Lower lobe of right lung (tissue), 2 donors: Measurements from ENCODE around the gene PNPLA1. TPM values are rescaled to one million over a fixed set of nuclear protein-coding genes. Genes with fewer than 3 reads are reported as not detected.

ENCODE experiments used
- ATAC-seq, 2 donors: fragments of 200-7000 bp; cut with Tn5 transposase; one replicate each; pipeline ENCODE4 v1.9.1; 2020 to 2022; ENCODE audit warnings: mild to moderate bottlenecking in 2 of 2, moderate library complexity in 2 of 2
- DNase-seq: peaks from one replicate; pipeline ENCODE4 v3.0.0-alpha.2; 2020
- H3K27ac ChIP-seq: fragments of 200-600 bp; one replicate; pipeline ENCODE4 v1.8.0; 2022
- H3K27me3 ChIP-seq: fragments of 200-600 bp; one replicate; pipeline ENCODE4 v1.8.0; 2022; ENCODE audit warnings: low read depth
- H3K36me3 ChIP-seq: fragments of 200-600 bp; one replicate; pipeline ENCODE4 v1.8.0; 2022; ENCODE audit warnings: mild to moderate bottlenecking
- H3K4me1 ChIP-seq: fragments of 200-600 bp; one replicate; pipeline ENCODE4 v1.8.0; 2022
- H3K4me3 ChIP-seq: fragments of 200-600 bp; one replicate; pipeline ENCODE4 v1.8.0; 2022; ENCODE audit warnings: mild to moderate bottlenecking
- H3K9me3 ChIP-seq: fragments of 200-600 bp; one replicate; pipeline ENCODE4 v1.8.0; 2022
- intact Hi-C: fragments of 100-400 bp; cut with DNase I; formaldehyde crosslinking; loops from one replicate; pipeline ENCODE4 v1.11.0; 2022
- total RNA-seq: library from RNA; stranded (reverse); fragmentation: NEBNext Ultra II Directional; extraction: Animal tissue kit (Norgen Biotek cat#: 25700); gene quantifications from one replicate; pipeline ENCODE4 v1.2.1, GENCODE V29; 2021
- TF ChIP-seq, protein P1 (sequence below): fragments of 200-600 bp; IDR thresholded peaks from one replicate; pipeline ENCODE4 v1.8.0; 2022; ENCODE audit warnings: antibody characterized with exemption, mild to moderate bottlenecking
- donor health status: DM: no; HTN: yes; CAD: no; lungs with severe emphysema.

The PNPLA1 gene
- total RNA-seq, 1 donor from 2014 or later: 0.27 TPM

DNA sequence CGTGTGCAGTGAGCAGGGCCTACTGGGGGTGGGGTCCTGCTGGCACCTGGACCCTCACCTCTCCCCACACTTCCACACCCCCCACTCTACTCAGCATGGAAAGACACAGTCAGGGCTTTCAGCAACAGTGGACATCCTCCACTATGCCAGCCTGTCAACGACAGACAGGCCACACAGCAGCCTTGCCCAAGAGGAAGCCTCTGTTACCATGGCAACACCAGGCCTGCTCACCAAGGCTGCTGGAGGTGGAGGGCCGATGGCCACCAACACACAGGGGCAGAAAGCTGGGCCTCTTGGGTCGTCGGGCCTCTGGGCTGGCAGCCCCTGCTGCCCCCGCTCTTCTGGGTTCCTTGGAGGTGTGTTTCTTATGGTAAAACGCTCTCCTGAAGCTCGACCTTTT, 53.2 kb downstream of the PNPLA1 start:
- no peak overlapping the region for H3K4me3 ChIP-seq
- intact Hi-C loops: no loop called here
- no peak for DNase-seq
- H3K9me3 ChIP-seq: no peaks in the 10 kb centered on the region
- H3K27ac ChIP-seq: no peak overlapping the region
- no peaks in the 10 kb centered on the region for H3K36me3 ChIP-seq
- ATAC-seq: no peak
- TF ChIP-seq, protein P1, sequence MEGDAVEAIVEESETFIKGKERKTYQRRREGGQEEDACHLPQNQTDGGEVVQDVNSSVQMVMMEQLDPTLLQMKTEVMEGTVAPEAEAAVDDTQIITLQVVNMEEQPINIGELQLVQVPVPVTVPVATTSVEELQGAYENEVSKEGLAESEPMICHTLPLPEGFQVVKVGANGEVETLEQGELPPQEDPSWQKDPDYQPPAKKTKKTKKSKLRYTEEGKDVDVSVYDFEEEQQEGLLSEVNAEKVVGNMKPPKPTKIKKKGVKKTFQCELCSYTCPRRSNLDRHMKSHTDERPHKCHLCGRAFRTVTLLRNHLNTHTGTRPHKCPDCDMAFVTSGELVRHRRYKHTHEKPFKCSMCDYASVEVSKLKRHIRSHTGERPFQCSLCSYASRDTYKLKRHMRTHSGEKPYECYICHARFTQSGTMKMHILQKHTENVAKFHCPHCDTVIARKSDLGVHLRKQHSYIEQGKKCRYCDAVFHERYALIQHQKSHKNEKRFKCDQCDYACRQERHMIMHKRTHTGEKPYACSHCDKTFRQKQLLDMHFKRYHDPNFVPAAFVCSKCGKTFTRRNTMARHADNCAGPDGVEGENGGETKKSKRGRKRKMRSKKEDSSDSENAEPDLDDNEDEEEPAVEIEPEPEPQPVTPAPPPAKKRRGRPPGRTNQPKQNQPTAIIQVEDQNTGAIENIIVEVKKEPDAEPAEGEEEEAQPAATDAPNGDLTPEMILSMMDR: no peak
- no peaks in the 10 kb centered on the region for H3K27me3 ChIP-seq
- no peaks in the 10 kb centered on the region for H3K4me1 ChIP-seq

DNA sequence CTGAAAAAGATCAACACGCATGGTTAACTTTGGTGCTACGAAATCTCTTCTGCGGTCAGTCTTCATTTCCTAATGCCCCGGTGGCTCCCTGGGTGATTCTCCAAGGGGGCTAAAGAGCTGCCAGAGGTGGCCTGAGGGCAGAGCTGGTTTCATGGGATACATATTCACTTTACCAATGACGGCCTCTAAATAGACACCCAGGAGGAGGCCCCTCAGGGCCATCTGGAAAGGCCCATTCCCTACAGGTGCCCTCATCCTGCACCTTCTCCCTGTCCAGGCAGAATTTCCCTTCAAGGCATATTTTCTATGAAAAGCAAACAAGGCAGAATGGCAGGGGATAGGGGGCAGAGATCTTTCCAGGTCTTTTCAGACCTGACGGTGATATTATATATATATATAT, 54.3 kb downstream of the PNPLA1 start:
- no peak for DNase-seq

DNA sequence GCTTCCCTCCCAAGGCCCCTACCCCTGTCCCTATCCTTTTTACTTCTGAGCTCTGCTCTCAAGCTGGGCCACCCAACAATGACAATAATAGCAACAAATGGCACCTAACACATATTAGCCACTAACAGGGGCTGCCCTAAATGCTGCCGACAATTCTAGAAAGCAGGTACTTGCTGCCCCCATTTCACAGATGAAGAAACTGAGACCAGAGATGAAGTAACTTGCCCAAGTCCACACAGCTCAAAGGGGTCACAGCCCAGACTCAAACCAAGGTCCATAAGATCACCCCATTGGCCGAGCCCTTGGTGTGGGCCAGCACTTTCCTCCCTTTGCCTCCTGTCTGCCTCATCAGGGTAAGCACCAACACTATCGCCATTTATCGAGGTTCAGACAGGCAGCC, 54.9 kb downstream of the PNPLA1 start:
- Histone ChIP-seq H3K4me1 (no peaks in the 10 kb centered on the region), H3K27ac (no peak overlapping the region), H3K36me3 (no peaks in the 10 kb centered on the region), H3K4me3 (no peak overlapping the region), H3K9me3 (no peaks in the 10 kb centered on the region), H3K27me3 (no peaks in the 10 kb centered on the region)
- ATAC-seq (no peak), DNase-seq (no peak)
- TF ChIP-seq, protein P1: no peak
- intact Hi-C loops: no loop called here

More for the DNA sequence above, 54.3 kb downstream of the PNPLA1 start:
- TF ChIP-seq, protein P1: no peak
- intact Hi-C loops: no loop called here
- Histone ChIP-seq H3K27ac (no peak overlapping the region), H3K36me3 (no peaks in the 10 kb centered on the region), H3K27me3 (no peaks in the 10 kb centered on the region), H3K4me1 (no peaks in the 10 kb centered on the region), H3K4me3 (no peak overlapping the region), H3K9me3 (no peaks in the 10 kb centered on the region)
- ATAC-seq: no peak

DNA sequence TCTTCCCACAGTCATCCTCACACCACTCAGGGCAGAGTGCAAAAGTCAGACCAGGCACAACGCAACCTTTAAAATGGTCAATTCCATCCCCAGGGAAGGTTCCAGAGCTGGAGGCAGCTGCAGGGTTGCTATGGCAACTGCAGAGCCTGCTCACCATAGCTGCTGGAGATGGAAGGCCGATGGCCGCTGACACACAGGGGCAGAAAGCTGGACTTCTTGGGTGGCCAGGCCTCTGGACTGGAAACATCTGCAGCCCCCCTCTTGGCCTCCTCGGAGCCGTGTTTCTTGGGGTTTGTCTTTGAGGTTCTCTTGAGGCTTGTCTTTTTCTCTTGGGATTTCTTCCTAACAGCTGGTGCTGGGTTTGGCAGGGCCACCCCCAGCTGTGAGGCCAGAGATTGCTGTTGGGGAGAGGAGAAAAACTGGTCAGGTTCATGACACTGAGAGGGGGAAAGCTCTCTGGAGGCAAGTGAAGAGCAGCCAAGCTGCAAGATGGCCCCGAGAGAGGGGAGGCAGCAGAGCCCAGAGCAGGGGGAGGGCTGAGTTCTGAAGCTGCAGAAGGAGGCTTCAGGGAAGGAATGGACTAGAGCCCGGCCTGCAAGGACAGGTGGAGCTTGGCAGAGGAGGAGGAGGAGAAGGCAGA, 56.6 kb downstream of the PNPLA1 start:
- ATAC-seq: peak; percentile 41 to 47
- no peaks in the 10 kb centered on the region for H3K9me3 ChIP-seq
- intact Hi-C loops: no loop called here
- DNase-seq: no peak
- H3K4me3 ChIP-seq: no peak overlapping the region
- H3K27ac ChIP-seq: no peak overlapping the region
- H3K27me3 ChIP-seq: no peaks in the 10 kb centered on the region
- no peaks in the 10 kb centered on the region for H3K36me3 ChIP-seq
- TF ChIP-seq, protein P1: no peak
- no peaks in the 10 kb centered on the region for H3K4me1 ChIP-seq

DNA sequence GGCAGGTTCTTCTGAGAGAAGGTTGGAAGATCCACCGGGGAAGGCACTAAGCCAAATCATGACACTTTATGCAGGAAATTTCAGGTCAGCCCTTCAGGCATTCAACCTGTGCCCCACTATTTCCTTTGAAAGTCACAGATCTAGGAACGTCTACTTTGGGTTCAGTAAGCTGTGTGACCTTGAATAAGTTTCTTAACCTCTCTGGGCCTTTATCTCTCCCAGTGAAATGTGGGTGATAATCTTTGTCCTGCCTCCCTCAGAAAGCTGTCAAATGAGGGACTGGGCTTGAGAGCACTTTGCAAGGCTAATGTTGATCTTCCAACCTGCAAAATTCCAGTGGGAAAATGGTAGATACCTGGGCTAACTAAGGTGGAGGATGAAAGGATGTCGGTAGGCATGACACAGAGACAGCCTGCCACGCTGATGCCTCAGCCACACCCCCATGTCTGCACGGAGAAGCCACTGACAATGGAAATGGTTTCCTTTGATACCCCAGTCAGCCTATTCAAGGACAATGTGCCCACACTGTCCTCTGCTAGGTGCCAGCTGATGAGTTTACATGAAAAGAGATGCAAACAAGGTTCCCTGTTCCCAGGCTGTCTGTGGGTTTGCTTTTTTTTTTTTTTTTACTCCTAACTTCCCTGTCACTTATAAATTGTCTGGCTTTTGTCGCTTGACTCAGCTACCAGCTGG, 57.5 kb downstream of the PNPLA1 start:
- no peak overlapping the region for H3K4me3 ChIP-seq
- no peaks in the 10 kb centered on the region for H3K4me1 ChIP-seq
- no peaks in the 10 kb centered on the region for H3K27me3 ChIP-seq
- intact Hi-C loops: no loop called here
- DNase-seq (no peak), ATAC-seq (no peak)
- TF ChIP-seq, protein P1: no peak
- no peaks in the 10 kb centered on the region for H3K9me3 ChIP-seq
- no peak overlapping the region for H3K27ac ChIP-seq
- no peaks in the 10 kb centered on the region for H3K36me3 ChIP-seq
